Smooth muscle cell of the brain vasculature (primary cell): ENCODE data around the gene RNF223.
"Not testable (repeated sequence)": the region's sequence is repeated elsewhere in the genome, so short reads cannot be mapped to it uniquely, and the experiment has no call there.

Experiments
- DNase-seq: peaks from one replicate; pipeline ENCODE4 v3.0.0-alpha.2; 2012; ENCODE audit warnings: low read depth, low spot score

The RNF223 gene

DNA sequence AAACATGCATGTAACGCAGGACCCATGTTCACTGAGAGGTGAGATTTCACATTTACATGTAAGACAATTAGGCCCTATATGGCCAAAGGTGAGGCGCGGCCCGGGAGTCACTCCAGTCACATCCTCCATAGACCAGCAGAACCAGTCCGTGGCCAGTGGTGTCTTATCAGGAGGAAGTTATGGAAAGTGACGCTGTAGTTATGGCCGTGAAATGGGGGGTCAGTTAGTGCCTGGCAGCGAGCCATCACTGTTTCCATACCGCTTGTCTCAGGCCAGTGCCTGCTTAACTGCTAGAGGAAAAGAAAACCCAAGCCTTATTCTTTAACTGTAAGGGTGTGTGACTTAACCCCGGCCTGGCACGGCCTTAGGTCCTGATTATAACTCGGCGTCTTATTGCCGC, 35.6 kb upstream of the RNF223 start:
- DNase-seq, result no peak

- DNase-seq, result no peak
Measured at GRCh38 chr1:1106510-1107221, 32.6 kb upstream of the RNF223 start.

- not testable (repeated sequence) for DNase-seq
Measured at GRCh38 chr1:1104152-1104551, 30.0 kb upstream of the RNF223 start.

- DNase-seq, result no peak
Measured at GRCh38 chr1:1101503-1101902, 27.4 kb upstream of the RNF223 start.

- DNase-seq, result no peak
Measured at GRCh38 chr1:1100296-1100695, 26.2 kb upstream of the RNF223 start.

DNA sequence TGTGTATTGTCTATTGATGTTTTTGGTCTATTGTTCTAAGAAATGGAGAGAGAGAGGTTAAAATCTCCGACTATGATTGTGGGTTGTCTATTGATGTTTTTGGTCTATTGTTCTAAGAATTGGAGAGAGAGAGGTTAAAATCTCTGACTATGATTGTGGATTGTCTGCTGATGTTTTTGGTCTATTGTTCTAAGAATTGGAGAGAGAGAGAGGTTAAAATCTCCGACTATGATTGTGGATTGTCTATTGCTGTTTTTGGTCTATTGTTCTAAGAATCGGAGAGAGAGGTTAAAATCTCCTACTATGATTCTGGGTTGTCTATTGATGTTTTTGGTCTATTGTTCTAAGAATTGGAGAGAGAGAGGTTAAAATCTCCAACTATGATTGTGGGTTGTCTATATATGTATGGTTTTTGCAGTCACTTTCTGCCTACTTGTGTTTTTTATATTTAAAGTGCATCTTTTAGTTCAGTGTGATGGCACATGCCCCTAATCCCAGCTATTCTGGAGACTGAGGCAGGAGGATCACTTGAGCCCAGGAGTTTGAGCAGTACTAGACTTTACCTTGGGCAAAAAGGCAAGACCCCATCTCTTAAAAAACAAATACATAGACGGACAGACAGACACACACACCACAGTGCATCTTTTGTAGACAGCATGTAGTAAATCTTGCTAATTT, 25.5 kb upstream of the RNF223 start:
- no peak for DNase-seq

- no peak for DNase-seq
Measured at GRCh38 chr1:1098681-1099421, 24.7 kb upstream of the RNF223 start.

DNA sequence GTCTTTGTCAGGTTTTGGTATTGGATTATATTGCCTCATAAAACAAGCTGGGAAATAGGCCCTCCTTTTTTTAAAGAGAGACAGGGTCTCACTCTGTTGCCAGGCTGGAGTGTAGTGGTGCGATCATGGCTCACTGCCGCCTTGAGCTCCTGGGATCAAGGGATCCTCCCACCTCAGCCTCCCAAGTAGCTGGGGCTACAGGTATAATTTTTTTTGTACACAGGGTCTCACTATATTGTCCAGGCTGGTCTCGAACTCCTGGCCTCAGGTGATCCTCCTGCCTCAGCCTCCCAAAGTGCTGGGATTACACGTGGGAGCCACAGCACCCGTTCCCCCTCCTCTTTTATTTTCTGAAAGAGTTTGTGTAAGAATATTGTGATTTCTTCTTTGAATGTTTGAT, 22.0 kb upstream of the RNF223 start:
- DNase-seq, result not testable (repeated sequence)

GRCh38 chr1:1094981-1095380, 20.9 kb upstream of the RNF223 start:
- DNase-seq, result no peak

DNA sequence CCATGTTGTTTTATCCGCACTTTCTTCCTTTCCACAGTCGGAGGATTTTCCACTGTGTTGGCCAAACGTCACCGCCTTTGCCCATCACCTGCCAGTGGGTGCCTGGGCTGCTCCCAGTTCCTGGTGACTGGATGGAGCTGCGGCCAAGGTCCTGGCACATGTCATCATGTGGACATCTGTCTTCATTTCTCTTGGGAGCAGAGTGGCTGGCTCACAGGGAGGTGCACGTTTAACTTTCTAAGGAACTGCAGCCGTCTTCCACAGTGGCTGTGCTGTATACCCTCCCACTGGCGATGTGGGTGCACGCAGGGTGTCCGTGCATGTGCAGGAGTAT, 19.5 kb upstream of the RNF223 start:
- DNase-seq, result no peak

GRCh38 chr1:1092894-1093609, 18.9 kb upstream of the RNF223 start:
- no peak for DNase-seq

DNA sequence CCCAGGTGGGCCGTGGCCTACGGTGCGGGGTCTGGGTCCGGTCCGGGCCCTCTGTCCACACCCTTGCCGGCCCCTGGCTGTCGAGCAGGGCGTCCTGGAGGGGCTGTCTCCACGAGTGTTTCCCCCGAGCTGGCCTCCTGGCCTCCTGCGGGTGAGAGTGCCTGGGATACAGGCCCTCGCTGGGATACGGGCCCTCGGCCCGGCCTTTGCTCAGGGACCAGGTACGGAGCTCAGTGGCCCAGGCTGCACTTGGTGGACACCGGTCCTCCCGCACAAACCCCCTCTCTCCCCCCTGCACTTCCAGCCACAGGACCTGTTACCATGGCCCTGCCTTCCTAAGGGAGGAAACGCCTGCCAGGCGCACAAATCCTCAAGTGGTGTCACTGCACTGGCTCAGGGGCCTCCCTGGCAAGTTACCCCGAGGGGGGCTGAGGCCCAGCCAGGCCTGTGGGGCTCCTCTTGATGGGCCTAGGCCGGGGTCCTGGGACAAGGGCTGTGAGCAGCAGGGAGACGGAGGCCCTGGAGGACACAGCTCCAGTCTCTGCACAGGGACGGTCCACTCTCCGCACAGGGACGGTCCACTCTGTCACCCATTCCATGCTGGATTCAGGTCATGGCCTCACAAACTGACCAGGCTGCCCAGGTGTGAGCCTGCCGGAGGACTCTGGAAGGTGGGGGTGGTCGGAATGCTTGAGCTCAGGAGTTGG, 18.2 kb upstream of the RNF223 start:
- DNase-seq, result no peak

- DNase-seq, result no peak
Measured at GRCh38 chr1:1091344-1092148, 17.4 kb upstream of the RNF223 start.

GRCh38 chr1:1090424-1091343, 16.6 kb upstream of the RNF223 start:
- no peak for DNase-seq

DNA sequence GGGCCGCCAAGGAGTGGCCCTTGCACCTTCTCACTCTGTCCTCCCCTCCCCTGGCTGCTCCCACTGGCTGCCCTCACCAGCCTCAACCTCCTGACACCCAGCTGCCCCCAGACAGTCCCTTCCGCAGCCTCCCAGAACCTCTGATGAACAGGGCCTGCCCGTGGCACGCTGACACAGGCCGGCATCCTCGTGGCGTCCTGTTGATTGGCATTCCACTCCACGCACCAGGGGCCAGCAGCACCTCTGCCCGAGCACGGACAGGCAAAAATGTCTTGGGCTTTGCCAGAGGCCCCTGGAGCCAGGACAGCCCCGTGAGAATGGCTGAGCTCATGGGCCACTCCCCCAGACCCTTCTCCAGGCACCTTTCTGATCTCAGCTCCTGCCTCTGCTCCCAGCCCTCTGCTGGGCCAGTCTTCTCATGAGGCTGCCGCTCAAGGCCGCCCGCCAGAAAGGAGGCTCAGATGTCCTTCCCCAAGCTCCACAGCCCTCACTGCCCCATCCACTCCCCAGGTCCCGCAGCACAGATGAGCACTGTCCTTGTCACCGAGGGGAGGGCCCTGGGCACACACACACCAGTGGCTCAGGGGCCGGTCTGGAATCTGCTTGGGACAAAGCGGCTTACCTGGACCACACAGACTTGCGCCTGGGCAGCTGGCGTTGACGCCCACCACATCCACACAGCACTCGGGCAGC, 15.8 kb upstream of the RNF223 start:
- DNase-seq, result no peak

GRCh38 chr1:1088801-1089680, 14.9 kb upstream of the RNF223 start:
- DNase-seq, result no peak

DNA sequence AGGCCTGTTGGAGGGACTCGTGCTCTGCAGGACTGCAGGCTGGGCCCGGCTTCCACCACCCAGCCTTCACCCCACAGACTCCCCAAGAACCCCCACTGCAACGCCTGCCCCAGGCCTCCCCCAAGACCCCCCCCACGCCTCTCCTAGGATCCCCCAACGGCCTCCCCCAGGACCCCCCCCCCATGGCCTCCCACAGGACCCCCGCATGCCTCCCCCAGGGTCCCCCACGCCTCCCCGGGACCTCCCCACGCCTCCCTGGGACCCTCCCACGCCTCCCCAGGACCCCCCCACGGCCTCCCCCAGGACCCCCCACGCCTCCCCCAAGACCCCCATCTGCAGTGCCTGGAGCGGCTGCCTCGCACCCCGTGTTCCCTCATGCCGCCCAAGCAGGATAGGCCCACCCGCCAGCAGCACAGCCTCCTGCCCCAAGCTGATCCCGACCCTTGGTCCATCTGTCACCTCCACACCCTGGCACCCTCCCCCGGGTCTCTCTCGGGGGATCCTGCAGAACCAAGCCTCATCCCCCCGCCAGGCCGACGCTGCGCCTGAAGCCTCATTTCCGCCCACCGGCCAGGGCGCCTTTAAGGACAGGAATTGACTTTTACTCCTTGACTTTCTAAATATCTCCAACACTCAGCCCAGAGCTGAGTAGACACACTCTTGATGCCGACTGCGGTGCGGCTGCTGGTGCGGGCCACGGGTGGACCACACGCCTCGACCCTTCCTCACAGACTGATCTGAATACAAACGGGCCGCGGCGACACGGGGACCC, 14.1 kb upstream of the RNF223 start:
- no peak for DNase-seq
